Measurements from ENCODE around the gene HIRA. TPM values are rescaled to one million over a fixed set of nuclear protein-coding genes. Genes with fewer than 3 reads are reported as not detected.

HIRA gene
- polyA plus RNA-seq, 3 donors = 1.8 to 20.7 (median 2.6) TPM

DNA sequence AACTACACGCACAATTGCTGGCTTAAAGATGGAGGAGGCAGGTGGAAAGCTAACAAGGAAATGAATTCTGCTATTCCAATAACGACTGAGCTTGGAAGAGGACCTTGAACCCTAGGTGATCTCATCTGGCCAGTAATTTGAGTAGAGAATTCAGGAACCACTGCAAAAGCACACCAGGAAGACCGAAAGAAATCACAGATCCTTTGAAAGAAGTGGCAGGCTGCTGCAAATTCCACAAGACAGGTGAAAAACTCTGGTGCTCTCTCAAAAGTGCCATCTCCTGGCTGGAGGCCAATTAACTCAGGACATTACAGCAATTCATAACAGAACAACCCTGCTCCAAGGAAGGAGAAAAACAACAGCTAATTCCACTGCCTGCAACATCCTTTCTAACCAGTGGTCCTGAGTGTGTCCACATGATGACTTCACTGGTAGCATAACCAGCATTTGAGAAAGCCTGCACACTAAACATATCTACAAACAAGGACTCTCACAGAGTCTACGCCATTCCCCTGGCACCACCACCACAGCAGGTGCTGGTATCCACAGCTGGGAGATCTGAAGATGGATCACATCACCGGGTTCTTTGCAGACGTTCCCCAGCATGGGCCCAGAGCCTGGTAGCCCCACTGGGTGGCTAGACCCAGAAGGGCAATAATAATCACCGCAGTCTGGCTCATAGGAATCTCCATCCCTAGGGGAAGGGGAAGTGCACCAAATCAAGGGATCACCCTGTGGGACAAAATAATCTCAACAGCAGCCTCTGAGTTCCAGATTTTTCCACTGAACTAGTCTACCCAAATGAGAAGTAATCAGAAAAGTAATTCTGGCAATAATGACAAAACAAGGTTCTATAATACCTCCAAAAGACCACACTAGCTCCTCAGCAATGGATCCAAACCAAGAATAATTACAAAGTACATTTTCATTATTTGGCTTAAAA is 95.1 kb downstream of the HIRA start:
- Histone ChIP-seq H3K4me2 (replicated peaks; ENCODE audit: extremely low read depth, low read length, poor library complexity, severe bottlenecking) (no peak overlapping the region), H3K27me3 (ENCODE audit: control insufficient read depth in 2 of 2, insufficient read depth in 2 of 2, low read length in 2 of 2) (no peaks in the 10 kb centered on the region), H3K27ac (ENCODE audit: low read depth in 1 of 2, low read length in 2 of 2) (no peak overlapping the region), H3K9me3 (replicated peaks in 1 of 2; ENCODE audit: control insufficient read depth in 1 of 2, insufficient read depth in 1 of 2, low read length in 2 of 2) (peaks cover 46 to 70% of the 10 kb centered on the region in 2 donors), H3K4me1 (ENCODE audit: control insufficient read depth in 1 of 2, insufficient read depth in 2 of 2, low read length in 2 of 2) (no peaks in the 10 kb centered on the region), H3K9ac (ENCODE audit: insufficient read depth, low read length, poor library complexity, severe bottlenecking) (no peak overlapping the region), H3K4me3 (replicated peaks in 1 of 3; ENCODE audit: low read depth in 2 of 3, low read length in 3 of 3) (no peak overlapping the region), H3K36me3 (replicated peaks in 1 of 2; ENCODE audit: control insufficient read depth in 1 of 2, insufficient read depth in 2 of 2, low read length in 2 of 2) (peaks cover 84 to 98% of the 10 kb centered on the region in 2 donors), H3K79me2 (ENCODE audit: insufficient read depth, low read length) (no peaks in the 10 kb centered on the region), H2AFZ (ENCODE audit: insufficient read depth, low read depth, low read length, poor library complexity, severe bottlenecking) (no peak overlapping the region), H4K20me1 (ENCODE audit: insufficient read depth, low read length) (no peaks in the 10 kb centered on the region)
- H3K4me3 Mint-ChIP-seq = no peak overlapping the region
- intact Hi-C loops (cut with micrococcal nuclease) = no loop called here
- peaks cover 51 to 73% (median 67%) of the 10 kb centered on the region in 7 donors for H3K9me3 Mint-ChIP-seq
- no peaks in the 10 kb centered on the region for H3K27me3 Mint-ChIP-seq (ENCODE audit: low read depth in 3 of 3)
- peak overlapping the region in 1 of 7 donors; percentile 7 for H3K27ac Mint-ChIP-seq
- no peaks in the 10 kb centered on the region for H3K4me1 Mint-ChIP-seq
- DNase-seq = no peak
- WGBS (ENCODE audit: insufficient coverage) = 100% methylated on average over 4 of the region's 7 CpGs
- TF ChIP-seq, protein P1, sequence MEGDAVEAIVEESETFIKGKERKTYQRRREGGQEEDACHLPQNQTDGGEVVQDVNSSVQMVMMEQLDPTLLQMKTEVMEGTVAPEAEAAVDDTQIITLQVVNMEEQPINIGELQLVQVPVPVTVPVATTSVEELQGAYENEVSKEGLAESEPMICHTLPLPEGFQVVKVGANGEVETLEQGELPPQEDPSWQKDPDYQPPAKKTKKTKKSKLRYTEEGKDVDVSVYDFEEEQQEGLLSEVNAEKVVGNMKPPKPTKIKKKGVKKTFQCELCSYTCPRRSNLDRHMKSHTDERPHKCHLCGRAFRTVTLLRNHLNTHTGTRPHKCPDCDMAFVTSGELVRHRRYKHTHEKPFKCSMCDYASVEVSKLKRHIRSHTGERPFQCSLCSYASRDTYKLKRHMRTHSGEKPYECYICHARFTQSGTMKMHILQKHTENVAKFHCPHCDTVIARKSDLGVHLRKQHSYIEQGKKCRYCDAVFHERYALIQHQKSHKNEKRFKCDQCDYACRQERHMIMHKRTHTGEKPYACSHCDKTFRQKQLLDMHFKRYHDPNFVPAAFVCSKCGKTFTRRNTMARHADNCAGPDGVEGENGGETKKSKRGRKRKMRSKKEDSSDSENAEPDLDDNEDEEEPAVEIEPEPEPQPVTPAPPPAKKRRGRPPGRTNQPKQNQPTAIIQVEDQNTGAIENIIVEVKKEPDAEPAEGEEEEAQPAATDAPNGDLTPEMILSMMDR (IDR thresholded peaks at IDR 0.05) = no peak
- H3K36me3 Mint-ChIP-seq = peaks cover 90 to 98% of the 10 kb centered on the region in 2 donors

DNA sequence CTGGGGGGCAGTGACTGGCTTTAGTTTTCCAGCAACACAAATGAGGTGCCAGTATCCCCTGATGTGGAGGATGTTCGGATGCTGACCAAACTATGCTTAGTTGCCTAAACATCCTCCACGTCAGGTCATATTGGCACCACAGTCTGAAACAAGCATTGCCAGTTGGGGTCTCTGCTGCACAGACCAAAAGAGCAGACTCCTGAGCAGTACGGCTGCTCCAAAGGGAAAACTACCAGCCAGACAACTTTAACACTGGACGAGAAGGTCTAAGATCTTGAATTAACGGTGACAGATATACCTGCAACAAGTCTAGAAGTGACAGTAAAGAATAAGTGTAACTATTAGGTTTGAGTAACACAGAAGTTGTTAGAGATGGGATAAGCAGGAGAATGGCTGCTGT is 99.6 kb downstream of the HIRA start:
- no peak for DNase-seq
- H3K27me3 Mint-ChIP-seq (ENCODE audit: low read depth in 3 of 3) = no peaks in the 10 kb centered on the region
- whole genome bisulfite sequencing (ENCODE audit: insufficient coverage) = 93% methylated on average over 3 of the region's 5 CpGs
- H4K20me1 ChIP-seq (ENCODE audit: insufficient read depth, low read length) = no peaks in the 10 kb centered on the region
- peaks cover 53 to 73% (median 57%) of the 10 kb centered on the region in 7 donors for H3K9me3 Mint-ChIP-seq
- no peak overlapping the region for H3K27ac Mint-ChIP-seq
- intact Hi-C loops (cut with micrococcal nuclease) = no loop called here
- H3K4me1 ChIP-seq (ENCODE audit: control insufficient read depth in 1 of 2, insufficient read depth in 2 of 2, low read length in 2 of 2) = no peaks in the 10 kb centered on the region
- H3K9ac ChIP-seq (ENCODE audit: insufficient read depth, low read length, poor library complexity, severe bottlenecking) = no peak overlapping the region
- H2AFZ ChIP-seq (ENCODE audit: insufficient read depth, low read depth, low read length, poor library complexity, severe bottlenecking) = no peak overlapping the region
- no peaks in the 10 kb centered on the region for H3K79me2 ChIP-seq (ENCODE audit: insufficient read depth, low read length)
- no peak overlapping the region for H3K4me3 Mint-ChIP-seq
- peaks cover 67 to 85% of the 10 kb centered on the region in 2 donors for H3K36me3 ChIP-seq (replicated peaks in 1 of 2; ENCODE audit: control insufficient read depth in 1 of 2, insufficient read depth in 2 of 2, low read length in 2 of 2)
- no peaks in the 10 kb centered on the region for H3K27me3 ChIP-seq (ENCODE audit: control insufficient read depth in 2 of 2, insufficient read depth in 2 of 2, low read length in 2 of 2)
- no peak overlapping the region for H3K4me2 ChIP-seq (replicated peaks; ENCODE audit: extremely low read depth, low read length, poor library complexity, severe bottlenecking)
- peaks cover 40 to 61% of the 10 kb centered on the region in 2 donors for H3K9me3 ChIP-seq (replicated peaks in 1 of 2; ENCODE audit: control insufficient read depth in 1 of 2, insufficient read depth in 1 of 2, low read length in 2 of 2)
- TF ChIP-seq, protein P1 (IDR thresholded peaks at IDR 0.05) = no peak
- no peak overlapping the region for H3K27ac ChIP-seq (ENCODE audit: low read depth in 1 of 2, low read length in 2 of 2)
- no peaks in the 10 kb centered on the region for H3K4me1 Mint-ChIP-seq
- H3K4me3 ChIP-seq (replicated peaks in 1 of 3; ENCODE audit: low read depth in 2 of 3, low read length in 3 of 3) = no peak overlapping the region
- peaks cover 78 to 88% of the 10 kb centered on the region in 2 donors for H3K36me3 Mint-ChIP-seq
